ENCODE results near the gene GPATCH2L. TPM values are rescaled to one million over a fixed set of nuclear protein-coding genes. Genes with fewer than 3 reads are reported as not detected.

Gene GPATCH2L
- total RNA-seq, 1 experiment from 2014 or later: 29.0 TPM

DNA sequence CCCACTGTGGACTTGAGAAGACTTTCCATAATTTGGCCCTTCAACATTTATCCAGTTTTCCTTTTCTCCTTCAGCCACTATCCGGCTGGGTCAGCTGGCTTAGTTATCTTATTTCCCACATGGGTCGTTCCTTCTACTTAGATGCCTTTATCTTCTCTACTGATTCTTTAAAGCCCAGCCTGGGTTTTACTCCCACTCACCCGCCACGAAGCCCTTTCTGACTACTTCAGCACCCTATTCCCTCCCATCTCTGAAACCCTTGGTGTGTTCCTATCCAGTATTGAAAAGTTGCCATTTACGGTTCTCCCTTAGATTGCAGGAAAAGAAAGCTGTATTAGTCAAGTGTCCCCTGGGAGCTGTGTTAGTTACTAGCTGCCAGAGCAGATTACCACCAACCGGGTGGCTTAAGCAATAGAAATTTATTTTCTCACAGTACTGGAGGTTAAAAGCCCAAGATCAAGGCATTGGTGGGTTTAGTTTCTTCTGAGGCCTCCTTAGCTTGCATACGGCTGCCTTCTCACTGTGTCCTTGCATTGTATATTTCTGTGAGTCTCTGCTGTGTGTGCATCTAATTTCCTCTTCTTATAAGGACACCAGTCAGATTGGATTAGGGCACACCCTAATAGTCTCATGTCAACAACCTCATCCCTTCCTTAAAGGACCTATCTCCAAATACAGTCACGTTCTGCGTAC, 105.5 kb downstream of the GPATCH2L start:
- no peak for DNase-seq (ENCODE audit: low read depth)

- no peak for DNase-seq (ENCODE audit: low read depth)
Observed at GRCh38 chr14:76257842-76258397, 106.2 kb downstream of the GPATCH2L start.

GRCh38 chr14:76259029-76259735, 107.5 kb downstream of the GPATCH2L start:
- no peak for DNase-seq (ENCODE audit: low read depth)

- no peak for DNase-seq (ENCODE audit: low read depth)
Observed at GRCh38 chr14:76260749-76261148, 109.0 kb downstream of the GPATCH2L start.

DNA sequence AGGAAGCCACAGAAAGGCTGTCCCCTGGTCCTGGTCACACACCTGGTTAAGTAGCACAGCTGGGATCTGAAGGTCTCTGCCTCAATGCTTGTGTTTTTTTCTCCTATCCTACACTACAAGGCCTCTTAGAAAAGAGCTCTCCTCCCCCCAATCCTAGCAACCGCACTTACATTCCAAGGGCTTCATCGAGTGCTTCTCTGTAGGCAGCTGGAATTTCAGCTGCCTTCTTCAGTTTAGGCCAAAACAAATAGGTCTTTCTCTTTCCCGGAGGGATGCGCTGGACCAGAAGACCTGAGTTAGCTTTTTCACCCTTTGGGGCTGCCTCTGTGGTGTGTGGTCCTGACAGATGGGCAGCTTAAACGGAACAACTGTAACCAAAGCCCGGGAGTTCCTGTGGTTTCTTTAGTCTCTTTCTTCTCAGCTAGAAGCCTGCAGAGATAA, 109.7 kb downstream of the GPATCH2L start:
- no peak for DNase-seq (ENCODE audit: low read depth)

- DNase-seq (ENCODE audit: low read depth): no peak
Observed at GRCh38 chr14:76262641-76263040, 110.9 kb downstream of the GPATCH2L start.

Other genes starting within 250 kb of the GPATCH2L start
- 2.2 and 2.4 TPM in 2 replicates for gene TGFB3, start 169.9 kb upstream of the GPATCH2L start, total RNA-seq (2014; rRNA removed; shearing (Covaris generic))
- 29.5 and 33.4 TPM in 2 replicates for gene IFT43, start 166.2 kb upstream of the GPATCH2L start, total RNA-seq (2014; rRNA removed; shearing (Covaris generic))
- not detected in 2 replicates for gene ESRRB, start 224.2 kb downstream of the GPATCH2L start, total RNA-seq (2014; rRNA removed; shearing (Covaris generic))